Neural crest cell (in vitro differentiated cells): ENCODE measurements around the gene LRRC14B. TPM values are rescaled to one million over a fixed set of nuclear protein-coding genes. Genes with fewer than 3 reads are reported as not detected.
"Not testable (repeated sequence)": the region's sequence is repeated elsewhere in the genome, so short reads cannot be mapped to it uniquely, and the experiment has no call there.

ENCODE experiments used
- DNase-seq: peaks from one replicate; pipeline ENCODE4 v3.0.0; 2021; ENCODE audit warnings: low read depth, mixed read lengths, low spot score
- H3K27ac Mint-ChIP-seq: one replicate; pipeline ENCODE4 v1.8.0; 2021; ENCODE audit warnings: mild to moderate bottlenecking, mixed read lengths; ENCODE audit not compliant: unreplicated experiment
- H3K27me3 Mint-ChIP-seq: 2 replicates; pipeline ENCODE4 v1.8.0; 2021; ENCODE audit warnings: low read depth, mild to moderate bottlenecking, mixed read lengths
- H3K36me3 Mint-ChIP-seq: 2 replicates; pipeline ENCODE4 v1.8.0; 2021; ENCODE audit warnings: low read depth, mild to moderate bottlenecking, mixed read lengths
- H3K4me1 Mint-ChIP-seq: 2 replicates; pipeline ENCODE4 v1.8.0; 2021; ENCODE audit warnings: mixed read lengths
- H3K4me3 Mint-ChIP-seq: one replicate; pipeline ENCODE4 v1.8.0; 2021; ENCODE audit warnings: mild to moderate bottlenecking, mixed read lengths
- H3K9me3 Mint-ChIP-seq: 2 replicates; pipeline ENCODE4 v1.8.0; 2021; ENCODE audit warnings: mixed read lengths
- total RNA-seq: library from RNA; stranded (reverse); gene quantifications from 2 replicates; pipeline ENCODE4 v1.2.1, GENCODE V29; 2021
- TF ChIP-seq, protein P1 (sequence below): fragments of 200-600 bp; sonication (generic); conservative IDR thresholded peaks from 2 replicates; pipeline ENCODE4 v1.5.0; 2021; ENCODE audit warnings: antibody characterized with exemption, mild to moderate bottlenecking

LRRC14B gene
- total RNA-seq, 1 donor from 2014 or later = not detected

- no peaks in the 10 kb centered on the region for H3K27me3 Mint-ChIP-seq
- no peak overlapping the region for H3K4me3 Mint-ChIP-seq
- no peaks in the 10 kb centered on the region for H3K9me3 Mint-ChIP-seq
- H3K27ac Mint-ChIP-seq = no peak overlapping the region
- TF ChIP-seq, protein P1, sequence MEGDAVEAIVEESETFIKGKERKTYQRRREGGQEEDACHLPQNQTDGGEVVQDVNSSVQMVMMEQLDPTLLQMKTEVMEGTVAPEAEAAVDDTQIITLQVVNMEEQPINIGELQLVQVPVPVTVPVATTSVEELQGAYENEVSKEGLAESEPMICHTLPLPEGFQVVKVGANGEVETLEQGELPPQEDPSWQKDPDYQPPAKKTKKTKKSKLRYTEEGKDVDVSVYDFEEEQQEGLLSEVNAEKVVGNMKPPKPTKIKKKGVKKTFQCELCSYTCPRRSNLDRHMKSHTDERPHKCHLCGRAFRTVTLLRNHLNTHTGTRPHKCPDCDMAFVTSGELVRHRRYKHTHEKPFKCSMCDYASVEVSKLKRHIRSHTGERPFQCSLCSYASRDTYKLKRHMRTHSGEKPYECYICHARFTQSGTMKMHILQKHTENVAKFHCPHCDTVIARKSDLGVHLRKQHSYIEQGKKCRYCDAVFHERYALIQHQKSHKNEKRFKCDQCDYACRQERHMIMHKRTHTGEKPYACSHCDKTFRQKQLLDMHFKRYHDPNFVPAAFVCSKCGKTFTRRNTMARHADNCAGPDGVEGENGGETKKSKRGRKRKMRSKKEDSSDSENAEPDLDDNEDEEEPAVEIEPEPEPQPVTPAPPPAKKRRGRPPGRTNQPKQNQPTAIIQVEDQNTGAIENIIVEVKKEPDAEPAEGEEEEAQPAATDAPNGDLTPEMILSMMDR = no peak
- no peak for DNase-seq
- H3K36me3 Mint-ChIP-seq = peaks cover 21% of the 10 kb centered on the region
- no peaks in the 10 kb centered on the region for H3K4me1 Mint-ChIP-seq
Observed at GRCh38 chr5:228886-229285, 37.6 kb downstream of the LRRC14B start.

DNA sequence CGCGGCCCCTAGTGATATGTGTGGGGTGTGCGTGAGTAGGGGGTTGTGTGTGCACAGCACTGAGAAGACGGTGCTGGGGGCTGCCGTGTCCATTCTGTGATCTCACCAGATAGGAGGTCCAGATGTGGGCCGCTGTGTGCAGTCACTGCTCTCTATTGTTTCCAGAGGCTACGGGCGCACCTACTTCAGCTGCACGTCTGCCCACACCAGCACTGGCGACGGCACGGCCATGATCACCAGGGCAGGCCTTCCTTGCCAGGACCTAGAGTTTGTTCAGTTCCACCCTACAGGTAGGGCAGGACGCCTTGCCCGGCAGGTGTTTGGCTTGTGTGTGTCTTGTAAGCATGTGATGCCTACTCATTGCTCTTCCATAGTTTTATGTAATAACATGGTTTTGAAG is 39.4 kb downstream of the LRRC14B start:
- Mint-ChIP-seq H3K36me3 (peaks cover 17% of the 10 kb centered on the region), H3K4me1 (no peaks in the 10 kb centered on the region), H3K9me3 (no peaks in the 10 kb centered on the region), H3K27ac (no peak overlapping the region), H3K4me3 (no peak overlapping the region), H3K27me3 (no peaks in the 10 kb centered on the region)
- DNase-seq = no peak
- TF ChIP-seq, protein P1 = no peak

GRCh38 chr5:231661-232060 is 40.4 kb downstream of the LRRC14B start:
- H3K27me3 Mint-ChIP-seq = no peaks in the 10 kb centered on the region
- no peak overlapping the region for H3K4me3 Mint-ChIP-seq
- peaks cover 12% of the 10 kb centered on the region for H3K36me3 Mint-ChIP-seq
- TF ChIP-seq, protein P1 = no peak
- H3K9me3 Mint-ChIP-seq = no peaks in the 10 kb centered on the region
- H3K27ac Mint-ChIP-seq = no peak overlapping the region
- no peaks in the 10 kb centered on the region for H3K4me1 Mint-ChIP-seq
- no peak for DNase-seq

- H3K27ac Mint-ChIP-seq, H3K4me1 Mint-ChIP-seq, H3K36me3 Mint-ChIP-seq, H3K27me3 Mint-ChIP-seq, H3K4me3 Mint-ChIP-seq, DNase-seq, H3K9me3 Mint-ChIP-seq: not testable (repeated sequence)
Observed at GRCh38 chr5:233426-233825, 42.1 kb downstream of the LRRC14B start.

DNA sequence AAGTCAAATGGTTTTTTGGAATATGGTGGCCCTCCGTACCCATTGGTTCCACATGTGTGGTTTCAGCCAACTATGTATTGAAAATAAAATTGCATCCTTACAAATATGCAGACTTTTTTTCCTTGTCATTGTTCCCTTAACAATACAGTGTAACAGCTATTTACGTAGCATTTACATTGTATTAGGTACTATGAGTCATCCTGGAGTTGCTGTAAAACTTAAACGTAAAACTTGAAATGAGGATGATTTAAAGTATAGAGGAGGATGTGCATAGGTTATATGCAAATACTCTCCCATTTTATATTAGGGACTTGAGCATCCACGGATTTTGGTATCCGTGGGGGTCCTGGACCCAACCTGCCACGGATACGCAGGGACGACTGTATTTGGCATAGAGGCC is 43.2 kb downstream of the LRRC14B start:
- Mint-ChIP-seq H3K4me1 (no peaks in the 10 kb centered on the region), H3K27me3 (no peaks in the 10 kb centered on the region), H3K4me3 (no peak overlapping the region), H3K27ac (no peak overlapping the region), H3K36me3 (peaks cover 8% of the 10 kb centered on the region), H3K9me3 (no peaks in the 10 kb centered on the region)
- DNase-seq = no peak
- TF ChIP-seq, protein P1 = no peak

- H3K9me3 Mint-ChIP-seq, H3K27ac Mint-ChIP-seq, DNase-seq, H3K4me1 Mint-ChIP-seq, H3K27me3 Mint-ChIP-seq, H3K4me3 Mint-ChIP-seq: not testable (repeated sequence)
- peaks cover 10% of the 10 kb centered on the region for H3K36me3 Mint-ChIP-seq
Observed at GRCh38 chr5:235527-235926, 44.2 kb downstream of the LRRC14B start.

DNA sequence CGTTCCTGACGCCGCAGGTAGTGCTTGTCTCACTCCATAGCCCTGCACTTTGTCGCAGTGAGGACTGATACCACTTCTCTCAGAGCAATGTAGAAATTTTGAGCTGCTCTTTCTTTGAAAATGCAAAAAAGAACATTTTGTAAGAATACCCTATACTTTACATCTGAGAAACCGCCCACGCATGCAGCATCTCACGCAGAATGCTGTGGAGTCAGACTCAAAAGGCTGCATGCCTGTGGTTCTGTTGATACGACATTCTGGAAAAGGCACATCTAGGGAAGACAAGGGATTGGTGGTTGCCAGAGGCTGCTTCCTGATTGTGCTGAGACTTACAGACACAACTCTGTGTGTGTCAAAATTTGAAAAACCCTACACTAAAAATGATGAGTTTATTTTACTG is 46.6 kb downstream of the LRRC14B start:
- not testable (repeated sequence) for H3K4me3 Mint-ChIP-seq, H3K27ac Mint-ChIP-seq, H3K27me3 Mint-ChIP-seq, H3K9me3 Mint-ChIP-seq, DNase-seq, H3K4me1 Mint-ChIP-seq
- peaks cover 20% of the 10 kb centered on the region for H3K36me3 Mint-ChIP-seq

DNA sequence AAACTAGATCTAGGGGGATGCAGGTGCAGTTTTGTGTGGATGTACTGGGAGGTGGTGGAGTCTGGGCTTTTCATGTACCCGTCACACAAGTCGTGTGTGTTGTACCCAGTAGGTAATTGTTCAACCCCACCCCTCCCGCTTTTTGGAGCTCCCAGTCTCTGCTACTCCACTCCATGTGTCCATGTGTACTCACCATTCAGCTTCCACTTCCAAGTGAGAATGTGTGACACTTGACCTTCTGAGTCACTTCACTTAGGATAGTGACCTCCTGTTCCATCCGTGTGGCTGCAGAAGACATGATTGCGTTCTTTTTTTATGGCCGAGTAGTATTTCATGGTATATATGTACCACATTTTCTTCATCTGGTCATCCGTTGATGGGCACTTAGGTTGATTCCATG is 49.3 kb downstream of the LRRC14B start:
- H3K36me3 Mint-ChIP-seq = peaks cover 25% of the 10 kb centered on the region

GRCh38 chr5:241045-241669 is 49.9 kb downstream of the LRRC14B start:
- not testable (repeated sequence) for H3K27ac Mint-ChIP-seq, H3K9me3 Mint-ChIP-seq, DNase-seq, H3K4me1 Mint-ChIP-seq, H3K27me3 Mint-ChIP-seq, H3K4me3 Mint-ChIP-seq
- H3K36me3 Mint-ChIP-seq = peaks cover 25% of the 10 kb centered on the region

More for the DNA sequence above, 49.3 kb downstream of the LRRC14B start:
- H3K27ac Mint-ChIP-seq, H3K9me3 Mint-ChIP-seq, H3K4me1 Mint-ChIP-seq, H3K4me3 Mint-ChIP-seq, H3K27me3 Mint-ChIP-seq, DNase-seq: not testable (repeated sequence)

GRCh38 chr5:243683-244367 is 52.5 kb downstream of the LRRC14B start:
- Mint-ChIP-seq H3K27ac (peak overlapping the region; percentile 75), H3K36me3 (peaks cover 37% of the 10 kb centered on the region)
- H3K4me3 Mint-ChIP-seq, H3K4me1 Mint-ChIP-seq, H3K9me3 Mint-ChIP-seq, H3K27me3 Mint-ChIP-seq, DNase-seq: not testable (repeated sequence)
